ENCODE measurements around the gene CACNA2D2.

GRCh38 chr3:50552598-50552997, 49.2 kb upstream of the CACNA2D2 start:
- TF ChIP-seq CTCF (IDR thresholded peaks at IDR 0.05) (no peak), NFYB (CRISPR knock-in tag; conservative IDR thresholded peaks at IDR 0.05; ENCODE audit: low read depth) (no peak), ELF4 (CRISPR knock-in tag; IDR thresholded peaks at IDR 0.05; ENCODE audit: low read depth) (no peak), ZBTB21 (CRISPR knock-in tag; IDR thresholded peaks at IDR 0.05; ENCODE audit: borderline replicate concordance) (no peak), ZNF232 (CRISPR knock-in tag; IDR thresholded peaks at IDR 0.05) (no peak), FOXP1 (CRISPR knock-in tag; IDR thresholded peaks at IDR 0.05; ENCODE audit: borderline replicate concordance) (no peak)
